GM12892 (cell line): ENCODE data around the gene PPIF.

ENCODE experiments used
- POLR2A ChIP-seq: IDR thresholded peaks from 2 replicates; pipeline ENCODE4 v1.6.1; 2011; ENCODE audit warnings: low read depth, low read length, control low read depth
- POLR2AphosphoS5 ChIP-seq: IDR thresholded peaks from 2 replicates; pipeline ENCODE4 v1.6.1; 2011; ENCODE audit warnings: low read depth, low read length, control low read depth
- TAF1 ChIP-seq: IDR thresholded peaks from 2 replicates; pipeline ENCODE4 v1.6.1; 2011; ENCODE audit warnings: low read depth, mild to moderate bottlenecking, control low read depth, low read length, borderline replicate concordance

- no peak for TF ChIP-seq POLR2AphosphoS5
- no peak for TF ChIP-seq POLR2A
- no peak for TF ChIP-seq TAF1
Measured at GRCh38 chr10:79397051-79397450, 49.8 kb downstream of the PPIF start.
